Measurements from ENCODE around the gene TRIM2. TPM values are rescaled to one million over a fixed set of nuclear protein-coding genes. Genes with fewer than 3 reads are reported as not detected.
A peak's percentile ranks its signal among the peaks of the same experiment; 100 is the strongest.

TRIM2 gene
- total RNA-seq, 4 donors from 2014 or later, result 25.9 to 121 (median 45.6) TPM

GRCh38 chr4:153318696-153319320, 114.6 kb downstream of the TRIM2 start:
- H3K4me3 ChIP-seq, result no peak overlapping the region
- intact Hi-C loops (cut with DNase I; ENCODE audit: low total_unique reads), result loop anchor here (5.0 kb wide), 1 partner anchor 177 kb away; no protein-coding TSS in a partner anchor
- H3K4me1 ChIP-seq, result no peaks in the 10 kb centered on the region
- no peaks in the 10 kb centered on the region for H3K36me3 ChIP-seq
- DNase-seq, result peak in 1 of 2 donors; percentile 39
- peak; percentile 60 to 72 (median 66) for TF ChIP-seq CTCF (IDR thresholded peaks at IDR 0.05)
- no peak for TF ChIP-seq POLR2A (IDR thresholded peaks at IDR 0.05)
- H3K27me3 ChIP-seq, result no peaks in the 10 kb centered on the region
- H3K27ac ChIP-seq, result no peak overlapping the region
- no peaks in the 10 kb centered on the region for H3K9me3 ChIP-seq

- TF ChIP-seq POLR2A (IDR thresholded peaks at IDR 0.05) (no peak), CTCF (IDR thresholded peaks at IDR 0.05) (no peak)
- H3K27me3 ChIP-seq, result no peaks in the 10 kb centered on the region
- DNase-seq, result no peak
- no peak overlapping the region for H3K27ac ChIP-seq
- intact Hi-C loops (cut with DNase I; ENCODE audit: low total_unique reads), result no loop called here
- H3K9me3 ChIP-seq, result no peaks in the 10 kb centered on the region
- no peak overlapping the region for H3K4me3 ChIP-seq
- H3K4me1 ChIP-seq, result no peaks in the 10 kb centered on the region
- H3K36me3 ChIP-seq, result no peaks in the 10 kb centered on the region
These were observed 118.5 kb downstream of the TRIM2 start for GRCh38 chr4:153322791-153323190.

- no peak overlapping the region for H3K4me3 ChIP-seq
- no peaks in the 10 kb centered on the region for H3K36me3 ChIP-seq
- DNase-seq, result no peak
- no peak overlapping the region for H3K27ac ChIP-seq
- no peaks in the 10 kb centered on the region for H3K27me3 ChIP-seq
- no peaks in the 10 kb centered on the region for H3K9me3 ChIP-seq
- TF ChIP-seq POLR2A (IDR thresholded peaks at IDR 0.05) (no peak), CTCF (IDR thresholded peaks at IDR 0.05) (no peak)
- intact Hi-C loops (cut with DNase I; ENCODE audit: low total_unique reads), result no loop called here
- H3K4me1 ChIP-seq, result no peaks in the 10 kb centered on the region
These were observed 119.8 kb downstream of the TRIM2 start for GRCh38 chr4:153324046-153324445.

GRCh38 chr4:153325558-153325957, 121.3 kb downstream of the TRIM2 start:
- intact Hi-C loops (cut with DNase I; ENCODE audit: low total_unique reads), result no loop called here
- Histone ChIP-seq H3K36me3 (no peaks in the 10 kb centered on the region), H3K4me1 (no peaks in the 10 kb centered on the region)

More at GRCh38 chr4:153325558-153325957, 121.3 kb downstream of the TRIM2 start:
- TF ChIP-seq CTCF (IDR thresholded peaks at IDR 0.05) (no peak), POLR2A (IDR thresholded peaks at IDR 0.05) (no peak)
- Histone ChIP-seq H3K27me3 (no peaks in the 10 kb centered on the region), H3K9me3 (no peaks in the 10 kb centered on the region), H3K27ac (no peak overlapping the region), H3K4me3 (no peak overlapping the region)
- no peak for DNase-seq

All from uterus (tissue), 4 donors.